HCT116 (cell line): ENCODE measurements around the gene MAPK8IP3. TPM values are rescaled to one million over a fixed set of nuclear protein-coding genes. Genes with fewer than 3 reads are reported as not detected.
A peak's percentile ranks its signal among the peaks of the same experiment; 100 is the strongest.

Experiments
- ATAC-seq: fragments of 200-7000 bp; cut with Tn5 transposase; 2 replicates; pipeline ENCODE4 v1.9.1; 2020; ENCODE audit warnings: mild to moderate bottlenecking, moderate library complexity
- BruUV-seq: library from RNA; stranded (reverse); fragments of 400-500 nt; replicated peaks from 2 replicates; lab custom pipeline; 2021; lab: Mats Ljungman, UMichigan
- CTCF ChIA-PET: fragments of 300-600 bp; sonication (Branson Sonifier 250); formaldehyde crosslinking; loops from one replicate; lab custom pipeline; 2021; ENCODE audit warnings: antibody characterized with exemption; lab: Charles Lee
- POLR2A ChIA-PET: fragments of 300-600, 350-600 bp; sonication (Branson Sonifier 250); formaldehyde crosslinking; loops from one replicate; lab custom pipeline; 2021; ENCODE audit warnings: antibody characterized with exemption; lab: Charles Lee
- RAD21 ChIA-PET, 2 experiments: fragments of 300-600 bp; sonication (Branson Sonifier 250); formaldehyde crosslinking; loops; one replicate each; lab custom pipeline; 2023; ENCODE audit warnings: low total read pairs in 2 of 2; ENCODE audit not compliant: uncharacterized antibody in 2 of 2, unreplicated experiment in 2 of 2, low non-redundant PET in 1 of 2; lab: Charles Lee
- DNase-seq: peaks from one replicate; pipeline ENCODE4 v3.0.0-alpha.2; 2010; ENCODE audit warnings: low read depth, low spot score
- H2AFZ ChIP-seq: fragments of 200-600 bp; shearing (Covaris generic), sonication (generic); 2 replicates; pipeline ENCODE4 v1.6.1; 2017; ENCODE audit warnings: low read depth, mixed run types, mixed read lengths, antibody characterized with exemption, low read length; ENCODE audit not compliant: poor library complexity, severe bottlenecking
- H3K27ac ChIP-seq: 2 replicates; pipeline ENCODE4 v1.5.1; 2012; ENCODE audit warnings: low read depth, low read length
- H3K27me3 ChIP-seq: fragments of 200-600 bp; sonication (generic); 2 replicates; pipeline ENCODE4 v1.6.1; 2016; ENCODE audit warnings: mixed run types, low read length, mixed read lengths; ENCODE audit not compliant: insufficient read depth
- H3K36me3 ChIP-seq, 2 experiments: fragments of 200-500 bp in 1 of 2; fragments of 200-600 bp in 1 of 2; sonication (Bioruptor generic) in 1 of 2; sonication (generic) in 1 of 2; 2 replicates each; pipeline versions ENCODE4 v1.5.1 to v1.6.1; 2014 to 2016; ENCODE audit warnings: low read length in 2 of 2, inconsistent platforms in 1 of 2, mixed read lengths in 1 of 2, mixed run types in 1 of 2; ENCODE audit not compliant: insufficient read depth in 2 of 2, control insufficient read depth in 1 of 2
- H3K4me1 ChIP-seq, 2 experiments: fragments of 200-600 bp in 1 of 2; sonication (generic) in 1 of 2; 2 replicates each; pipeline versions ENCODE4 v1.5.1 to v1.6.1; 2012 to 2017; ENCODE audit warnings: low read length in 2 of 2, inconsistent platforms in 1 of 2, mild to moderate bottlenecking in 1 of 2, mixed read lengths in 1 of 2, mixed run types in 1 of 2, moderate library complexity in 1 of 2; ENCODE audit not compliant: insufficient read depth in 2 of 2, control insufficient read depth in 1 of 2
- H3K4me2 ChIP-seq: fragments of 200-600 bp; sonication (generic); 2 replicates; pipeline ENCODE4 v1.6.1; 2017; ENCODE audit warnings: mixed run types, low read length, mixed read lengths
- H3K4me3 ChIP-seq, 2 experiments: fragments of 200-600 bp in 1 of 2; sonication (generic) in 1 of 2; replicated peaks in 1 of 2; 2 replicates each; pipeline ENCODE4 v1.5.1; 2011 to 2016; ENCODE audit warnings: low read length in 2 of 2, control low read depth in 1 of 2, low read depth in 1 of 2, mild to moderate bottlenecking in 1 of 2, mixed read lengths in 1 of 2, mixed run types in 1 of 2
- H3K79me2 ChIP-seq: fragments of 200-600 bp; sonication (generic); 2 replicates; pipeline ENCODE4 v1.6.1; 2017; ENCODE audit warnings: mild to moderate bottlenecking, mixed run types, low read length, moderate library complexity, mixed read lengths; ENCODE audit not compliant: insufficient read depth
- H3K9ac ChIP-seq: fragments of 200-600 bp; sonication (generic); 2 replicates; pipeline ENCODE4 v1.6.1; 2016; ENCODE audit warnings: low read length, mixed read lengths
- H3K9me2 ChIP-seq: fragments of 200-600 bp; sonication (generic), shearing (Covaris generic); 2 replicates; pipeline ENCODE4 v1.6.1; 2017; ENCODE audit warnings: mixed run types, mild to moderate bottlenecking, moderate library complexity; ENCODE audit not compliant: insufficient read depth
- H3K9me3 ChIP-seq, 2 experiments: fragments of 200-500 bp in 1 of 2; fragments of 200-600 bp in 1 of 2; sonication (Bioruptor generic) in 1 of 2; sonication (generic) in 1 of 2; 2 replicates each; pipeline ENCODE4 v1.6.1; 2014 to 2017; ENCODE audit warnings: low read length in 2 of 2, mixed read lengths in 2 of 2, inconsistent platforms in 1 of 2, low read depth in 1 of 2, mild to moderate bottlenecking in 1 of 2, mixed run types in 1 of 2, moderate library complexity in 1 of 2; ENCODE audit not compliant: control insufficient read depth in 1 of 2, insufficient read depth in 1 of 2
- H4K20me1 ChIP-seq: fragments of 200-600 bp; sonication (generic), shearing (Covaris generic); 2 replicates; pipeline ENCODE4 v1.6.1; 2017; ENCODE audit warnings: mixed run types, mild to moderate bottlenecking, moderate library complexity; ENCODE audit not compliant: insufficient read depth
- CBX3 ChIP-seq: IDR thresholded peaks from 2 replicates; pipeline ENCODE4 v1.6.1; 2012; ENCODE audit warnings: low read depth
- CEBPB ChIP-seq: IDR thresholded peaks from 2 replicates; pipeline ENCODE4 v1.6.1; 2012; ENCODE audit warnings: low read depth
- CTCF ChIP-seq, 3 experiments: fragments of 200-600 bp in 1 of 3; sonication (generic) in 1 of 3; IDR thresholded peaks in 2 of 3; conservative IDR thresholded peaks in 1 of 3; 2 replicates each; pipeline ENCODE4 v1.5.1; 2012 to 2017; ENCODE audit warnings: low read depth in 2 of 3, low read length in 2 of 3, antibody characterized with exemption in 1 of 3, borderline replicate concordance in 1 of 3, control low read depth in 1 of 3, mild to moderate bottlenecking in 1 of 3, mixed read lengths in 1 of 3, mixed run types in 1 of 3, moderate library complexity in 1 of 3; ENCODE audit not compliant: insufficient read depth in 1 of 3
- EGR1 ChIP-seq: IDR thresholded peaks from 2 replicates; pipeline ENCODE4 v1.6.1; 2012; ENCODE audit warnings: low read depth
- EZH2 ChIP-seq: fragments of 200-600 bp; sonication (generic); IDR thresholded peaks from 2 replicates; pipeline ENCODE4 v1.6.1; 2017; ENCODE audit warnings: antibody characterized with exemption, mixed run types
- EZH2phosphoT487 ChIP-seq: fragments of 200-600 bp; IDR thresholded peaks from 2 replicates; pipeline ENCODE4 v1.6.1; 2018; ENCODE audit warnings: antibody characterized with exemption, borderline replicate concordance
- JUND ChIP-seq: IDR thresholded peaks from 2 replicates; pipeline ENCODE4 v1.6.1; 2012
- REST ChIP-seq: IDR thresholded peaks from 2 replicates; pipeline ENCODE4 v1.6.1; 2012; ENCODE audit warnings: low read depth
- SRF ChIP-seq: IDR thresholded peaks from 2 replicates; pipeline ENCODE4 v1.6.1; 2012; ENCODE audit warnings: low read depth
- YY1 ChIP-seq: IDR thresholded peaks from 2 replicates; pipeline ENCODE4 v1.6.1; 2011; ENCODE audit warnings: low read length, low read depth, moderate library complexity, mild to moderate bottlenecking; ENCODE audit not compliant: insufficient replicate concordance; ENCODE audit errors: extremely low read depth
- ZBTB33 ChIP-seq: IDR thresholded peaks from 2 replicates; pipeline ENCODE4 v1.6.1; 2011; ENCODE audit warnings: mild to moderate bottlenecking, low read length, moderate library complexity; ENCODE audit not compliant: insufficient replicate concordance; ENCODE audit errors: extremely low read depth
- ZNF274 ChIP-seq: fragments of 200-500 bp; sonication (Bioruptor generic); IDR thresholded peaks from 2 replicates; pipeline ENCODE4 v1.6.1; 2014; ENCODE audit warnings: mild to moderate bottlenecking, low read depth, low read length, inconsistent platforms
- intact Hi-C: fragments of 100-400 bp; cut with micrococcal nuclease; formaldehyde crosslinking; loops from 2 replicates; pipeline ENCODE4 v1.10.0; 2022
- total RNA-seq: library from RNA; stranded (reverse); gene quantifications from one replicate; pipeline ENCODE4 v1.2.1, GENCODE V29; 2021; ENCODE audit not compliant: unreplicated experiment

The MAPK8IP3 gene
- total RNA-seq, 1 experiment from 2014 or later, result 75.3 TPM

- DNase-seq (no peak), ATAC-seq (peak; percentile 81)
- intact Hi-C loops, result no loop called here
- Histone ChIP-seq H3K4me2 (no peak overlapping the region), H3K27me3 (no peaks in the 10 kb centered on the region), H3K79me2 (no peaks in the 10 kb centered on the region), H3K9me2 (no peaks in the 10 kb centered on the region), H3K27ac (no peak overlapping the region), H3K9ac (no peak overlapping the region), H2AFZ (no peak overlapping the region), H3K4me3 (no peak overlapping the region), H3K4me1 (peaks cover 6 to 10% of the 10 kb centered on the region in 2 experiments; a peak in 3 of 4 replicates), H3K9me3 (no peaks in the 10 kb centered on the region)
- ChIA-PET RAD21 (no interaction called here), CTCF (no interaction called here), POLR2A (no interaction called here)
- no TSS peak for BruUV-seq
- no peak for TF ChIP-seq EZH2phosphoT487
- TF ChIP-seq YY1, result no peak
- TF ChIP-seq SRF, result no peak
- no peak for TF ChIP-seq ZNF274
- TF ChIP-seq, all 23 proteins: peak for 0
- no peaks in the 10 kb centered on the region for H4K20me1 ChIP-seq
- no peaks in the 10 kb centered on the region for H3K36me3 ChIP-seq
Measured at GRCh38 chr16:1809281-1809801, 103.3 kb downstream of the MAPK8IP3 start.

- H3K4me1 ChIP-seq, result peaks cover 6 to 10% of the 10 kb centered on the region in 2 experiments; a peak in 3 of 4 replicates
- no peaks in the 10 kb centered on the region for H3K27me3 ChIP-seq
- H3K27ac ChIP-seq, result no peak overlapping the region
- ATAC-seq (no peak), DNase-seq (no peak)
- H3K9me2 ChIP-seq, result no peaks in the 10 kb centered on the region
- intact Hi-C loops, result no loop called here
- H3K79me2 ChIP-seq, result no peaks in the 10 kb centered on the region
- no peaks in the 10 kb centered on the region for H3K9me3 ChIP-seq
- ChIA-PET CTCF (no interaction called here), RAD21 (no interaction called here), POLR2A (no interaction called here)
- no TSS peak for BruUV-seq
- no peaks in the 10 kb centered on the region for H4K20me1 ChIP-seq
- H3K4me2 ChIP-seq, result no peak overlapping the region
- H3K9ac ChIP-seq, result no peak overlapping the region
- no peak overlapping the region for H3K4me3 ChIP-seq
- H3K36me3 ChIP-seq, result no peaks in the 10 kb centered on the region
- H2AFZ ChIP-seq, result no peak overlapping the region
- TF ChIP-seq JUND (no peak), CBX3 (no peak), CTCF (IDR thresholded peaks at IDR 0.05 in 2 of 3, conservative IDR thresholded peaks at IDR 0.05 in 1 of 3; ENCODE audit: borderline replicate concordance in 1 of 3, insufficient read depth in 1 of 3, low read depth in 2 of 3, low read length in 2 of 3) (no peak), ZNF274 (no peak), EGR1 (no peak), REST (no peak), CEBPB (no peak), EZH2 (no peak), EZH2phosphoT487 (no peak), ZBTB33 (no peak)
Measured at GRCh38 chr16:1810106-1810505, 104.1 kb downstream of the MAPK8IP3 start.
